SK-N-MC (cell line): ENCODE measurements around the gene POLR3E.

Experiments
- EZH2 ChIP-seq: fragments of 200-600 bp; sonication (generic); IDR thresholded peaks from one replicate; pipeline ENCODE4 v1.6.1; 2017; ENCODE audit warnings: antibody characterized with exemption
- FOXP2 ChIP-seq: optimal IDR thresholded peaks from 2 replicates; pipeline ENCODE3; 2011; ENCODE audit warnings: mild to moderate bottlenecking, moderate library complexity; ENCODE audit not compliant: insufficient read depth; ENCODE audit errors: extremely low read length, control extremely low read depth
- POLR2AphosphoS5 ChIP-seq: IDR thresholded peaks from 2 replicates; pipeline ENCODE4 v1.6.1; 2012; ENCODE audit warnings: mild to moderate bottlenecking, low read depth, low read length, borderline replicate concordance

DNA sequence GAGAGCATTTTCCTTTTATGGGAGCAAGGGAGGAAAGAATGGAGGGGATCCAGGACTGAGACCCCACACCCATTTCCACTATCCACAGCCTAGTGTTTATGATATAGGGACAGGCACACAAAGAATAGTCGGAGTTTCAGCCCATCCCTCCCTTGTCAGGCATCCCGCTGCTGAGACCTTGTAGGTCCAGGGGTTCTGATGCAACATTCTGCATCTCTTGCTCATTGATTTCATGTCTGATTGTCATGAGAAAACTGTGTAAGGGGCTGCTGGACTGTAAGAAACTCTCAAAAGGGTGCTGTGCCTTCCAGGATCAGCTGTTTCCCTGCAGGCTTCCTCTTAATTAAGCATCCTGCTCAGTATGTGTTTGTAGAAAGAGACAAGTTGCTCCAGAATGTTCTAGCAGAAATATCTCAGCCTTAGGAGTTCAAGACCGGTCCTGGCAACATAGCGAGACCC is 5.3 kb upstream of the POLR3E start:
- TF ChIP-seq EZH2 (no peak), POLR2AphosphoS5 (no peak), FOXP2 (no peak)
